Jurkat, Clone E6-1 (cell line): ENCODE measurements around the gene HAUS3.
"Not testable (repeated sequence)": the region's sequence is repeated elsewhere in the genome, so short reads cannot be mapped to it uniquely, and the experiment has no call there.

Experiments used
- DNase-seq: peaks from one replicate; pipeline ENCODE4 v3.0.0-alpha.2; 2011; ENCODE audit warnings: low read depth, low spot score
- H3K4me3 ChIP-seq: 2 replicates; pipeline ENCODE4 v1.5.1; 2011; ENCODE audit warnings: mild to moderate bottlenecking, low read length, control low read depth, moderate library complexity

HAUS3 gene

DNA sequence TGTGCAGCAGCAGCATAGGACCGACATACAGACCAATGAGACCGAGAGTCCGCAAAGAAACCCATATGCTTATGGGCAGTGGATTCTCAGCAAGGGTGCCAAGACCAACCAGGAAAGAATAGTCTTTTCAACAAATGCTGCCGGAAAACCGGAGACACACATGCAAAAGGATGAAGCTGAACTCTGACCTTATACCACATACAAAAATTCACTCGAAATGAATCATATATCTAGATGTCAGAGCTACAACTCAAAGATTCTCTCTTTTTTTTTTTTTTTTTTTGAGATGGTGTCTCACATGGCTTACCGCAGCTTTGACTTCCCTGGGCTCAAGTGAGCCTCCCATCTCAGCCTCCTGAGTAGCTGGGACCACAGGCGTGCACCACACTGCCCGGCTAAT lies 36.0 kb upstream of the HAUS3 start:
- no peak overlapping the region for H3K4me3 ChIP-seq
- no peak for DNase-seq

DNA sequence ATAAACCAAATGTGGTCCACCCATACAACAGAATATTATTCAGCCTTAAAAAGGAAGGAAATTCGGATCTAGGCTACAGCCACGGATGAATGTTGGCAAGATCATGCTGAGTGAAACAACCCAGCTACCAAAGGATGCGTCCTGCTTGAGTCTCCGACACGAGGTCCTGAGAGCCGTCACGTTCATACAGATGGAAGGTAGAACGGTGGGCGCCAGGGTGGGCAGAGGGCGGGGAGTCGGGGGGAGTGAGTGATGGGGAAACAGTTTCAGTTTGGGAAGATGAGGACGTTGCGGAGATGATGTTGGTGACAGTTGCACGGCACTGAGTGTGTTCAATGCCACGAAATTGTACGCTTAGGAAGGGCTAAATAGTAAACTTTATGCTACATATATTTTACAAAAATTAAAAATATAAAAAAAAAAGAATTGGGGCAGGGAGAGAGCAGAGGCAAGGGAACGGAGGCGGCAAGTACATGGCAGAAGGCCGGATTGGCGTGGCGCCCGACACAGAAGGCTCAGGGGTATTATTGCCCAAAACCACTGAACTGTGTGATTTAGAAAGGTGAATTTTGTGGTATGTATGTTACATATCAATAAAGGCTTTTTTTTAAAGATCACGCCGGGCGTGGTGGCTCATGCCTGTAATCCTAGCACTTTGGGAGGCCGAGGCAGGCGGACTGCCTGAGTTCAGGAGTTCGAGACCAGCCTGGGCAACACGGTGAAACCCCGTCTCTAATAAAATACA lies 34.8 kb upstream of the HAUS3 start:
- DNase-seq, result no peak
- no peak overlapping the region for H3K4me3 ChIP-seq

DNA sequence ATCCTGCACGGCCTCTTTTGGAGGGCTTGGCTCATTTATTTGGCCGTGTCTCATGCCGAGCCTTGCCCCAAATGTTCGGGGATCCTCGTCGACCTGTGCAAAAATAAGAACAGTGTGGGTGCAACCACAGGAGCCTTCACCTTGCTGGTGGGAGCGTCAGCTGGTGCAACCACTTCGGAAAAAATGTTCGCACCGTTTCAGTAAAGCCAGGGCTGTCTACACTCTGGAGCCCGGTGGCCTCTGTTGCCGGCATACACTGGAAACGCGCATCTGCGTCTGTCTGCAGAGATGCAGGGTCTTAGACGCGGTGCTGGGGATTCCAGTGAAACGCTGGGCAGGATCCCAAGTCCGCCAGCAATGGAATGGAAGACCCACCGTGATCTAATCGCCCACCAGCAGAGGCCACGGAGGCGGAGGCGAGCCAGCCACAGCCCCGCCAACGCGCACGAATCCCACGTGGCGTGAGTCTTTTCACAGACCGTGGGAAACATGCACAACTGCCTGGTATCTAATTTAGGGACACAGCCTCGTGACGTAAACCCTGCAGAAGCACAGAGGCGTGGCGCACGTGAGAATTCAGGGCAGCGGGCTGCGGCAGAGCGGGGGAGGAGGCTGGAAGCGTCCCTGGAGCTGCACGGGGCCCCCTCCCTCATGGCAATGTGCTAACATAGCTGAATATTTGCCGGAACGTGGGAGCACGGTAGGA lies 33.8 kb upstream of the HAUS3 start:
- no peak for DNase-seq
- no peak overlapping the region for H3K4me3 ChIP-seq

DNA sequence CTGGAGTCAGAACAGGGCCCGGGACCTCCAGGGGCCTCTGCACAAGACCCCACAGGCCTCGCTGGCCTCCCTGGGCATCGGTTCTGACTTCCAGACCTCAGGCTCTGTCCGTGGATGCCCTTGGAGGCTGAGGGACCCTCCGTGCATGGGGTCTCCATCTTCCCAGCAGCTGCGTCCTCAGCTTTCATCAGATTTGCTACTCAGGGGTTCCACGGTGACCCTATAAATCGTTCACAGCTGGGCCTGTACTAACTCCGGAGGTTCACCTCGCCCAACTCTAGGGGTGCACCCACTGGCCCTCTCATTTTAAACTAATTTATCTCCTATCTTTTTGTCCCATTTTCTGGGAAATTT lies 33.1 kb upstream of the HAUS3 start:
- not testable (repeated sequence) for DNase-seq, H3K4me3 ChIP-seq

DNA sequence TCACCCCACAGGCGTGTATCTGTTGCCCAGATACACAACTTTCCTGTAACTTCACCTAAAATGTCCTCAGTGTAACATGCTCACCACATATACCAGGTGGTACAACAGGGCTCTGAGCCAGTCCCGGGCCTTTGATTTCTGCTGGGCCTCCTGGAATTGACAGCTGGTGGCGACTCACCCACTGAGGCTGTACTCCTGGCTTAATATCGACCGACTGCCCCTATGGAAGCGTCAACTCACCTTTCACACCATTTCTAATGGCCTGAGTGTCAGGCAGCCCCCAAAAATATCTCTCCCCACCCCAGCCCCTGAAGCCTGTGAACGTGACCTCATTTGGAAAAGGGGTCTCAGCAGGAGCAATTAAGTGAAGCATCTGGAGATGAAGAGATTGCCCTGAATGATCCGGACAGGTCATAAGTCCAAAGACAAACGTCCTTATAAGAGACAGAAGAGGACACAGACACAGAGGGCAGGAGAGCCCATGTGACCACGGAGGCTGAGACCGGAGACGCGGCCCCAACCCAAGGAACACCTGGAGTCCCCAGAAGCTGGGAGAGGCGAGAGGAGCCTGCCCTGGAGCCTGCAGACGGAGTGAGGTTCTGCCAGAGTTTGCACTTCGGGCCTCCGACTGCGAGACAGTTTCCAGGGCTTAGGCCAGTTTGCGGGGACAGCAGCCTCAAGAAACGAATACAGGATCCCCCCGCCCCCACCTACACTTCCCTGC lies 32.6 kb upstream of the HAUS3 start:
- no peak for DNase-seq

DNA sequence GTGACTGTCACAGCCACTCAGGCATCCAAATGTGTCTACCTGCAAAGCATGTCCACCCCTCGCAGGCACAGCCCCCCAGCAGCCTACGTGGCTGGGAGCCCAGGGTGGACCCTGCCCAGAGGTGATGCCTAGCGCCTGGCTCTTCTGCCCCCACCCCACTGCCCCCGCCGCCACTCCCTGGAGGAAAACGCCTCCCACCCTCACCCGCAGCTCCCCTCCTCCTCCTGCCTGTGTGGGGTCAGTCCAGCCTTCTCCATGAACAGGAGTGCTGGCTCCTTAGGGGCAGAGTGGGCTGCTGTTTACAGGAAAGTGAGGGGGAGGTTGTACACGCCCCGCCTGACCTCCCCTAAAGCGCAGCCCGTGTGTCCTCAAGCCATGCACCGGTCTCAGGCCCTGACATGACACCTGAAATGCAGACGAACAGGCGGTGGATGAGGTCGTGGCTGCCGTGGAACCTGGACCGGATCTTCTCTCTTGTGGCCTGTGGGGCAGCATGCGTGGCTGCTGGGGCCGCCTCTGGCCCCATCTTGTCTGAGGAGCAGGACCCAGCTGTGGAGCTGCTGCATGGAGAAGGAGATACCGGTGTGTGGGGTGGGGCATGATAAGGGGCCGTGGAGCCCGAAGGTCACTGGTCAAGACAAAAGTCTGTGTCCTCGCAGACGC lies 31.9 kb upstream of the HAUS3 start:
- DNase-seq, result no peak
- H3K4me3 ChIP-seq, result no peak overlapping the region

More for the DNA sequence above, 32.6 kb upstream of the HAUS3 start:
- no peak overlapping the region for H3K4me3 ChIP-seq

DNA sequence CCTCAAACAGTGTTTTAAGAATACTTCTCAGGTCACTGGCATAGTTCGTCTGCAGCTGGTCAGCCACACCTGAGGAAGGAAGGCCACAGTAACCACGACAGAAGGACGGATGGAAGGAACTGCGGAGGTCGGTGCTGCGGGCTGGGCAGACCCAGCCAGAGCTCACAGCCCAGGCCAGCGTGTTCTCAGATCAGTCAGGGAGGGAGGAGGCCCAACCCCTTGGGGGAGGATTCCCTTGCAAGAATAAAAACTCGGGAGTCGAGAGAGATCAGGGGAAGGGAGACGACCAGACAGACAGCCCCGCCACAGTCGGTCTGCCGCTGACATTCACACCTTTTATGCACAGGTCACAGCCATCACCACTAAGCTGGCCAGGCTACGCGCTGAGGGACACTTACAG lies 31.3 kb upstream of the HAUS3 start:
- H3K4me3 ChIP-seq, result no peak overlapping the region
- no peak for DNase-seq

DNA sequence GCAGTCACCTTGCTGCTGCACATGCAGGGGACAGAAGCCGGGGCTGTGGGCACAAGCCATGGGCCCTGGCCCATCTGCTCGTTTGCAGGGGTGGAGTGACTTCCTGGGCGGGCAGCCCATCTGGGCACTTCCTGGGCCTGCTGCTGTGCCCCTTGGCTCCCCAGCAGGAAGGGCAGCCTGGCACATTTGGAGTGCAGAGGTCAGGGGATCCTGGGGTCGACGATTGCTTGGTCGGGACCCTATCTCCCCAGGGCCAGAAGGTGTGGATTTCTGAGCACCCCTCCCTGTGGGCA lies 30.9 kb upstream of the HAUS3 start:
- no peak overlapping the region for H3K4me3 ChIP-seq
- DNase-seq, result no peak

DNA sequence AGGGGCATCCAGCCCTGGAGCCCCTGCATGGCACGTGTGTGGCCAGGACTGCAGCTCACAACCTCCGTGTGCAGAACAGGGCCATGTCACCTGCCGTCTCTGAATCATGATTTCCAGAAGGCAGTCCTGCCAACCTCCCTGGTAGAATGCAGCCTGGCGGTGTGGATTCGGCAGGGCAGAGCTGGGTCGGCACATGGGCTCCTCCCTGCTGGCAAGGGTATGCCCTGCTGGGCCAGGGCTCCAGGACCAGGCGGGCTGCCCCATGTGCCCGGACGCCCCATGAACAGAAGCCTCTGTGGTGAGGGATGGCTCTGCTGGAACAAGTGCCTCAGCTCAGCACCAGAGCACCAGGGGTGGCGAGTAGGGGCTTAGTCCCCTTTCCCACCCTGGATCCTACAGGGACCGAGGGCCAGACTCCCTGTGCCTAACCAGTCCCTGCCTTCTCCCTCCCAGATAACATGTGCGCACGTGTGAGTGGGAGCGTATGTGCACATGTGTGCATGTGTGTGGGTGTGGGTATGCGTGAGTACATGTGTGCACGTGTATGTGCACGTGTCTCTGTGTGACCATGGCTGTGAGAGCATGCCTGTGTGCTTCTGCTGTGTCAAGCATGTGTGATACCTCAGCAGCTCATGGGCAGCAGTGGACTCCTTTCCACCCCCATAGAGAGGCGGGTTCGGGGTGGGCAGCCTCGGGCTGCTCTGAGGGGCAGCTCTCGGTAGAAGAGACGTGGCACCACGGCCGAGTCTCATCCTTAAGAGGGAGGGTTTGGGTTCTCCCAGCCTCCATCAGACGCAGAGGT lies 30.3 kb upstream of the HAUS3 start:
- DNase-seq, result no peak
- H3K4me3 ChIP-seq, result no peak overlapping the region

DNA sequence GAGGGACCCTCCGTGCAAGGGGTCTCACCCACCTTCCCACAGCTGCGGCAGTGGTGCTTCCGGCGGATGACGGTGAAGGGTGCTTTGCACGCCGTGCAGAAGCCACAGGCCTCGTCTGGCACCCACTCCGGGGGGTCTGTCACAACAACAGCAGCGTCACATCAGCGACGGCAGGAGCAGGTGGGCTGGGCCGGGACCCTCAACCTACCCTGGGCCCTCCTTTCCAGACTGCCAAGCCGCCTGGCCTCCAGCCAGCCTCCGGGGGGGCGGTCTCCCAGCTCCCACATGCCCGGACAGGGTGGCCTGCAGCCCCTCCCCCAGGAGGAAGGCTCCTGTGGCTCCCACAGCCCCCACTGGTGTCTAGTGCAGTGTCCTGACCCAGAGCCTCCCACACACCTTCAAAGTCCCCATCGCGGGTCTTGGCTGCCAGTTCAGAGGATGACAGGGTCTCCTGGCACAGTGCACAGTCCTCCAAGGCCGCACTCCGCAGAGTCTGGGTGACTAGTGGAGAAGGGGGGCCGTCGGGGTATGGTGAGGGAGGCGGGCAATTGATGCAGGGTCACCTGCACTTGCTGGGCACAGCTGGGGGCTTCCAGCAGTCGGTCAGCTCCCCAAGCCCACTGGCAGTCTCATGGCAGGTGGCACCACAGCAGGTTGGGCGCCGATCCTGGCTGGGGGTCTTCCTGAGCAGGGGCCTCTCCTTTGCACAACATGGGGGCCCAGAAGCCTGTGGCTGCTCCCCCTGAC lies 29.5 kb upstream of the HAUS3 start:
- H3K4me3 ChIP-seq, result no peak overlapping the region
- DNase-seq, result no peak

DNA sequence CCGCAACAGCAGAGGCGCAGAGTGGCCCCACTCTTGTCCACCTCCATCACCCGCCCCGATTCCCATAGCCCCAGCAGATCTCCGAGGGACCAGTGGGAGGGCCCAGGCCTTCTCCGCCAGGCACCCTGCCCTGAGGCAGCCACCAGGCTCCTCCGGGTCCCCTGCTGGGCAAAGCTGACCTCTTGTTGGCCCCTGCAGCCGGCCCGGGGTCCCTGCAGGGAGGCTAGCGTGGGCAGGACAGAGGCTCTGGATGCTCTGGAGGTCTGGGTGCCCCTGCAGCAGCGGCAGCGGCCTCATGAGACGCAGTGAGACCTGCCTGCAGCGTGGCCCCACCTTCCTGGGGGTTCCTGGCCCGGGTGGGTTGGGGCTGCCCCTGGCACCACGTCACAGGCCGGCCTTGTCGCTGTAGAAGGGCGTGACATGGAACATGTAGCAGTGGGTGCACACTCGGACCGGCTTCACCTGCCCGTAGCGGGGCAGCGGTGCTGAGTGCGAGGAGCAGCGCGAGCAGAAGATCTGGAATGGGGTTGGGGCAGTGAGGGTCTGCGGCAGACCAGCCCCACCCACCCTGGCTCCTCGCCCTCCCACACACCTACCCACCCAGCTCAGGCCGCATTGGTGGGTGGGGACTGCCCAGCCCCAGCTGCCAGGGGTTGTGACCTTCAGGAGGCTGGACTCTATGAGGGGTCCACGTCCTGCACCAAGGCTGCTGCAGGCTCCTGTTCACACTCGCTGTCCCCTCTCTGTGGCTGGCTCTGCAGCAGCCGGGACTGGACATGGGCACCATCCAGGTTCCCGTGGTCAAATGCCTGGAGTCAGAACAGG lies 28.6 kb upstream of the HAUS3 start:
- DNase-seq, result no peak
- H3K4me3 ChIP-seq, result no peak overlapping the region

DNA sequence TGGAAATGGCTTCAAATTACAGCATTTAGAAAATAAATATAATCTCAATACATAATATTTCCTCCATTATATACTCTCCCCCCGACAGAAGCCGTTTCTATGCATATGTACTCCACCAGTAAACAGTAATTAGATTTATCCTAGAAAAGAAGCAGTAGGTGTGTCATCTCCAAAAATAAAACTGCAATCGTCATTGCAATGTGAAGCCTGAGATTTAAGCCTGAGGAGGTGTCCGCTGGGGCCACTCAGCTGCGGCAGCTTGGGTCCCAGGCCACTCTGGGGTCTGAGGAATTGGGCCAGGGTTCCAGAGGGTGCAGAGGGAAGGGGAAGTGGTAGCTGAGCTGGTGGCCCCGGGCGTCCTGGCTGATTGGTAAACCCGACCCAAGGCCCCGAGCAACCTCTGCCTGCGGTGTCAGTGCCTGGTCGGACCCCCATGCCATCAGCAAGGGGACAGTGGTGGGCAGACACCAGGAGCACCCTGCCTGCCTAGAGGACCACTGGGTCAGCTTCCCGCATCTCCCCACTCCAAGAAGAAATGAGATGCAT lies 27.8 kb upstream of the HAUS3 start:
- no peak overlapping the region for H3K4me3 ChIP-seq
- no peak for DNase-seq

DNA sequence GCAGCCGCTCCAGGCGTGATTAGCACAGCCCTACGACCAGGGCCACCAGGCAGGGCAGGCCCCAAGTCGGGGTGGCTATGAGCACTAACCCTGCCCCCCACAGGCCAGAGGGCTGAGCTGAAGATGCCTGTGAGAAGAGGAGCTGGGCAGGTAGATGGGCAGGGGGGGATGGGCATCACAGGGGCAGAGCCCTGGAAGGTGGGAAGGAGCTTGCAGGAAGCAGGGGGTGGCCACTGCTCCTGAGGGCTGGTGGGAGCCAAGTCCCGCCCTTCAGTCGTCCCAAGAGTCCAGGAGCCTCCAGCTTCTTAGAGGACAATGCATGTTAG lies 27.2 kb upstream of the HAUS3 start:
- no peak overlapping the region for H3K4me3 ChIP-seq
- no peak for DNase-seq

DNA sequence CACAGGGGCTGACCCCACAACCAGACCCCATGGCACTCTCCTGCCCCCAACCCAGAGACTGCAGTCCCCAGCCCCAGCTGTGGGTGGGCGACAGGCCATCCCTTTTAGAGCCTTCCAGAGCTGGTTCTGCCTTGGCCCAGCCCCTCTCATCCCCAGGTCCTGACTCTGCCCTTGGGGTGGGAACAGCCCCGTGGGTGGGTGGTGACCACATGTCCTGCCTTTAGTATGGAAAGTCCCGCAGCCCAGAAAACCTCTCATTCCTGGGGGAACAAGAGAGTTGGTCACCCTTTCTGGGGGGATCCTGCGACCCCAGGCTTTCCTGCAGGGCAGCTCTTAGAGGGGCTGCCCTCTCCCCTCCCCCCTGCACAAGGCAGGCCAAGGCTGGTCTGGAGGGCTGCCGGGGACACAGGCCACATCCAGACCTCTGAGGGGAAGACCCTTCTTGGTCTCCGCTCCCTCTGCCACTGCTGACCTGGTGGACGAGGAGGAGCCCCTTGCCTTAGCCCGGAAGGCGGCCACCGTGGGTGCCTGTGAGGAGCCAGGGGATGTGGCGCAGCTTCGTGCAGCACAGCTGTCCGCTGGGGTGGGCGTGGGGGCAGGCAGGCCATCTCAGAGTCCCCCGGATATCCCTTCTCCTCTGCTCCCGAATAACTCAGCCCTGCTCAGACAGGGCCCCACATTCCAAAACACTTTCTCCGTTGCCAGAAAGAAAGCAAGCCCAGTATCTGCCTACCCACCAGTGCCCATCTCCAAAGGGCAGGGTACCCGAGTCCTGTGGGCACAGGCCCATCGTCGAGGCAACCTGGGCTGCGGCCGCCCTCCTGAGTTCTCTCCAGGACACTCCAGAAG lies 26.7 kb upstream of the HAUS3 start:
- no peak overlapping the region for H3K4me3 ChIP-seq
- DNase-seq, result no peak

DNA sequence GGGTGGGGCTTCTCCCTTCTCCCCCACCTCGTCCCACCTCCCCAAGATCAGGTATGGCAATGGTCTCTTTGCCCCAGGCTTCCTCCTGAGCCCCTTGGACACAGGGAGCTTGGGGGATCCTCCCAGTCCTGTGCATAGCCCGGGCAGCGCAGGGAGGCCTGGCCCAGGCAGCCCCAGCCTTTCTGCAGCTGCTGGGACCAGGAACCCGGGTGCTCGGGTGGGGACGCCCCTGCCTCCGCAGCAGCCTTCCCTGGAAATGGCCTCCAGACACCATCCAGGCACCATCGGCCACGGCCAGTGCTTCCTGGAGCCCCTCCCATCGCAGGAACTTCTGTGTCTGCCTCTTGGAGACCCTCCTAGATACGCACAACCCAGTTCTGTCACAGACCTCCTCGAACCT lies 25.9 kb upstream of the HAUS3 start:
- H3K4me3 ChIP-seq, result no peak overlapping the region
- DNase-seq, result no peak

DNA sequence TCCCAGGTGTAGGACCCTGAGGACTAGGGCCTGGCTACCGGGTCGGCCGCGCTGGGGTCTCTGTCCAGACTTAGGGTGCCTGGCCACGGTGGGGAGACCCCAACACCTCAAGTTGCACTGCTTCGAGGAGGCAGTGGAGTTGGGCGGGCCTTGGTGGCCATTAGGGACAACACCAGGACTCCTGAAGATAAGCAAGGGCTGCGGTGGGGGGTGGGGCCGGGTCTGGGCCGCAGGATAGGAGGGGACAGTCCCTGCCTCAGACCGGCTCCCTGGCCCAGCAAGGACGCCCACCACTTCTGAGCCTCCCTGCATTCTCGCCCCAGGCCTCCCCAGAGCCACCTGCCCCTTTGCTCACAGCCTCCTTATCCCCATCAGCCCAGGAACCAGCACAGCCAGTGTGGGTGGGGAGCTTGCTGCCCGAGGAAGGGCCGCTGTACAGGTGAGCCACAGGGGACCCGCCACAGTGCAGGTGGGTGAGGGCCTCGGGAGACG lies 25.4 kb upstream of the HAUS3 start:
- no peak overlapping the region for H3K4me3 ChIP-seq
- no peak for DNase-seq

DNA sequence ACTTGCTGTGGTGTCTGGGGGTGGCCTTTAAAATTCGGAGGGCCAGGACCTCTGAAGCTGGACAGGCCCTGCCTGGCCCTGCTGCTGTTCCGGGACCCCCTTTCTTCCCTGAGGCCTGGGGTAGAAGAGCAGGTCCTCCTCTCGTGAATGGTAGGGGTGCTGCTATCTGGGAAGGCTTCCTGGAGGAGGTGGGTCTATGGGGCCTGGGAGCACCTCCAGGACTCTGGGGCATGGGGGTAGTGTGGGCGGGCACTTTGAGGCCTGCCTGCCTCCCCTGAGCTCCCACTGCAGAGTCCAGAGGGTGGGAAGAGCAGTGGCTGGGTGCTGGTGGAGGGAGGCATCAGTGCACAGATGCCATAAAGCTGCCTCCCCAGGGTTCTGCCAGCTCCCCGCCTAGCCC lies 24.9 kb upstream of the HAUS3 start:
- DNase-seq, result no peak

More for the DNA sequence above, 24.9 kb upstream of the HAUS3 start:
- no peak overlapping the region for H3K4me3 ChIP-seq
